ENCODE results near the gene LMF1.
"Not testable (repeated sequence)": the region's sequence is repeated elsewhere in the genome, so short reads cannot be mapped to it uniquely, and the experiment has no call there.

LMF1 gene

GRCh38 chr16:860891-861290 lies 109.9 kb downstream of the LMF1 start:
- DNase-seq: no peak

GRCh38 chr16:858971-859370 lies 111.8 kb downstream of the LMF1 start:
- not testable (repeated sequence) for DNase-seq

- DNase-seq: not testable (repeated sequence)
Observed at GRCh38 chr16:858441-858840, 112.3 kb downstream of the LMF1 start.

GRCh38 chr16:856811-857210 lies 114.0 kb downstream of the LMF1 start:
- no peak for DNase-seq

DNA sequence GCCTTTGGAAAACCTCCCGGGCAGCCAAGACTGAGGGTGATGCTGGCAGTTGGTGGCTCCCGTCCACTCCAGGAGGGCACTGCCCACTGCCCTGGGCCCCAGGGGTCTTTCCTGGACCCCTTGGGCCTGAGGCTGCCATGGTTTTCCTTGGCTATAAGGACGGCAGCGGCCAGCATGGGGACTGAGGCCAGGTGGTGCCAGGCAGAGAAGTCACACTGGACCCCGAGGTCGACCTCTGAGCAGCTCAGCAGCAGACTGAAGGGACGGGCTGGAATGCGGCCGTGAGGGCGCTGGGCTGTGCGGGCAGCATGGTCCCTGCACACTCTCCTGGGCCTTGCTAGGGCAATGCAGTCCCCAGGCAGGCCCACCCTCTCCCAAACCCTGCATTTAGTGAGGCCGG lies 114.7 kb downstream of the LMF1 start:
- no peak for DNase-seq

DNA sequence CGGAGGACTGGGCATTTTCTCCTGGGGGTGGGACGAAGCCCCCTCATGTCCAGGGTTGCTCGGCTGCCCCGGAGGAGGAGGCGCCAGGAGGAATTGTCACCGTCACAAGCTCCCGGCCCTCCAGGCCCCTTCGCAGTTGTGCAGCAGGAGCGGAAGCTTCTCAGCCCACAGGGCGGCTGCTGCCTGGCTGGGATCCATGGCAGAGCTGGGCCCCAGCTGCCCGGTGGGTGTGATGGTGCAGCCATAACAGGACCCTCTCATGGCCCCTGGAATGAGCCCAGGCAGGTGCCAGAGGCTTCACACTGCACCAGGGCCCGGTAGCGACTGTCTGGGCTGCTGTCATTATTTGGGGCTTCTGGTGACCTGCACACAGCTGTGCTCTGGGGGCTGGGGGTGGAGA lies 115.3 kb downstream of the LMF1 start:
- DNase-seq: no peak

GRCh38 chr16:854808-855410 lies 115.9 kb downstream of the LMF1 start:
- DNase-seq: no peak

- DNase-seq: no peak
Observed at GRCh38 chr16:853981-854807, 116.6 kb downstream of the LMF1 start.

- DNase-seq: no peak
Observed at GRCh38 chr16:853306-853705, 117.5 kb downstream of the LMF1 start.

DNA sequence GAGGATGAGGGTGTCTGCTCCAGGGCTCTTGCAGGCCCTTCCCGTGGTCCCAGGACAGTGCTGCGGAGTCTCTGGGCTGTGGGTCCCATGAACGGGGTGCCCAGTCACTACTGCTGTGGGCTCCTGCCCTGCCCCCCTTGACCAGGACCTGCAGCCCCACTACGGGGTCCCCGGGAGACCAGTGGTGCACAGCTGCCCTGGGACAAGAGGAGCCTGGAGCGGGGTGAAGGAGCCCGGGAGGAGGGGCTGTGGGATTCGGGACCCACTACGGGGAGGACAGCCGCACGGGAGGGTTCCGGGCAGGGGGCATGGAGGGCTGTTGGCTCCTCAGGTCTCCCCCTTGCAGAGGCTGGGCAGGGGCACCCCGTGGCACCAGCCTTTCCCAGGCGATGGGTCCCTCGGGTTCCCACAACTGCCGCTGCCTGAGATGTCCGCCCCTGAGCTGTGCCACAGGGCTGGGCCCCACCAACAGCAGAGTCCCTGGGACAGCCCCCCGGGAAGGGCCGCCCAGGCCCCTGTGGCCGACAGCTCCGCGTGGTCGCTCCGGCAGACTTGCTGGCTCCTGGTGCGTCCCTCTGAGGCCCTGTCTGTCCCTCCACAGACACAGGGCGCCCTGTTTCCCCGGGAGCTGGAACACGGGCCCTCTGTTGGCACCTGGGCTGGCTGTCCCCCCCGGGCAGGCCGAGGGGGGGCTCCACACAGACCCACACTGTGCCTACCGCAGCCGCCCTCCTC lies 118.2 kb downstream of the LMF1 start:
- DNase-seq: no peak

GRCh38 chr16:851871-852270 lies 118.9 kb downstream of the LMF1 start:
- no peak for DNase-seq

- DNase-seq: no peak
Observed at GRCh38 chr16:851209-851810, 119.5 kb downstream of the LMF1 start.

- DNase-seq: no peak
Observed at GRCh38 chr16:850668-851067, 120.1 kb downstream of the LMF1 start.

DNA sequence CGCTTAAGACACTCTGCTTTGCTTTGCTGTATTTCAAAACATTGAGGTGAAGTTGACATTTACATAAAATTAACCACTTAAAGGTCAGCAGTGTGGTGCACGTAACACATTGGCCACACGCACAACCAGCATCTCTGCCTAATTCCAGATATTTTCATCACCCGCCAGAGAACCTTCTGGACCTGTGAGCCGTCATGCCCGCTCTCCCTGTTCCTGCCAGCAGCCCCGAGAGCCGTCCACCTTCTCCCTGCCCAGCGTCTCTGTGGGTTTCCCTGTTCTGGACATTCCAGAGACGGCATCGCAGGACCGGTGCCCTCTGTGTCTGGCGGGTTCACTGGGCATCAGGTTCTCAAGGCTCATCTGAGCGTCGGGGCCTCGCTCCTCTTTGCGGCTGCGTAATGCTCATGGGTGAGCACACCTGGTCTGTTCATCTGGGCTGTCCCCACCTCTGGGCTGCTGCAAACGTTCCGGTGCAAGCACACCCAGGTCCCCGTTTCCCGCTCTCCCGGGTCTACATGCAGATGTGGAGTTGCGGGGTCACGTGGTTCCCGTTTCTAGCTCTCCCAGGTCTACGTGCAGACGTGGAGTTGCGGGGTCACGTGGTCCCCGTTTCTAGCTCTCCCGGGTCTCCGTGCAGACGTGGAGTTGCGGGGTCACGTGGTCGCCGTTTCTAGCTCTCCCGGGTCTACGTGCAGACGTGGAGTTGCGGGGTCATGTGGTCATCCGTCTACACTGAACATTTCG lies 122.1 kb downstream of the LMF1 start:
- DNase-seq: no peak

GRCh38 chr16:847681-848445 lies 122.9 kb downstream of the LMF1 start:
- no peak for DNase-seq

GRCh38 chr16:847151-847550 lies 123.6 kb downstream of the LMF1 start:
- DNase-seq: no peak

DNA sequence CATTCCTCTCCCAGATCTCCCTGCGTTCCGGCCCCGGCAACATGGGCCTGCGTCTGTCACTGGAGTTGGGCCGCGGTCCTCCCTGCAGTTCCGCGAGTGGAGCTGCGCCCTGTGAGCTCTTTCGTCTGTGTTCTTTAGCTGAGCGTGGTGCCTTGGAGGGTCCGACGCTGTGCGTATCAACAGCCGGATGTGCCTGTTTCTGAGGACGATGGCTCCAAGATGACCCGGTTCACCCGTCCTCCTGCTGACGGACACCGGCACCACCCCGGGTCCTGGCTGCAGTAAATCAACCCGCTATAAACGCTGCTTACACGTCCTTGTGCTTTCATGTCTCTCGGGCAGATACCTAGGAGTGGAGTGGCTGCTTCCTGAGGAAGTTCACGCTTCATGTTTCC lies 125.4 kb downstream of the LMF1 start:
- DNase-seq: no peak

GRCh38 chr16:844638-845350 lies 126.0 kb downstream of the LMF1 start:
- no peak for DNase-seq

DNA sequence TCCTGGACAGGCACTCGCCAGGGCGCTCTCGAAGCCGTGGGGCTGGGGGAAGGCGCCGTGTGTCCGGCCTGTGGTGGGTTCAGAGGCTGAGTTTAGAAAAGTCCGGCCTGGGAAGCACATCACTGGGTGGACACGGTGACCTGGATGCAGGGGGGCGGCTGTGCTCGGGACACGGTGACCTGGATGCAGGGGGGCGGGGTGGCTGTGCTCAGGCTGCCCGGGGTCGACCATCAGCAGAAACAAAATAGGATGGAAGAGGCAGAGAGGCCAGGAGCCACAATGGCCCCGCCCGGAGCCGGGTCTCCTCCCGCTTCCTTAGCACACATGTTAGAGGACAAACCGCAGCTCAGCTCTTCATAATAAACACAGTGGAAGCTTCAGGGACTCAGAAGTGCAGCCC lies 127.0 kb downstream of the LMF1 start:
- no peak for DNase-seq

DNA sequence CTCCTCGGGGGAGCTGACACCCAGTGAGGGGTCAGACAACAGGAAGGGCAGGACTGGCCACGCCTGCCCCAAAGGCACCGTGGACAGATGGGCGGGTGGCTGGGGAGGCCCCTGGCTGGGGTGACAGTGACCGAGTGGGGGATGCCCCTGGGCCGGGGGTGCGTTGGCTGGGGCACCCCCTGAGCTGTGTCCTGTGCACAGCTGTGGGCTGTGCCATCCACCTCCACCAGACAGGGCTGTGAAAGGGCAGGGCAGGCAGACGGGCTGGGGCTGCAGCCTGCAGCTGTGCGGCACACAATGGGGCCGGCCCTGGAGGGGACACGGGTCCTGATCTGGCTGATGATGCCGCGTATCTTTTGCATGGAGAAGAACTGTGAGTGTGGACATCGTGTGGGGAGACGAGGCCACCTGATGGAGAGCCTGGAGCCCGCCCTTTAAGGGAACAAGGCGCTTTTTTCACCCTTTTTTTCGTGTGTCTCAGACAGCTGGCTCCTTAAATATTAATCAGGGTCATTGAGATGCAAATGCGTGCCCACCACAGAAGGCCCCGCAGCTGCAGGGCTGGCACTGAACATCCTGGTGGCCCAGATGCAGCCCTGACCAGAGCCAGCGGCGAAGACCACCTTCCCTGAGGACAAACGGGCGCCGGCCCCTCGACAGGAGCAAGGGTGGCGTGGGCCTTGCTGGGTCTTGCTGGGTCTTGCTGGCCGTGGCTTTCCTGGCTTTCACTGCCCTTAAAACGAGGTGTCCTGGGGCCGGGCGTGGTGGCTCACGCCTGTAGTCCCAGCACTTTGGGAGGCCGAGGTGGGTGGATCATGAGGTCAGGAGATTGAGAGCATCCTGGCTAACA lies 127.8 kb downstream of the LMF1 start:
- DNase-seq: no peak
